ENCODE results near the gene SLC45A2.

Gene SLC45A2

GRCh38 chr5:34007201-34007620, 22.7 kb upstream of the SLC45A2 start:
- DNase-seq: no peak

GRCh38 chr5:34005681-34006080, 21.2 kb upstream of the SLC45A2 start:
- DNase-seq: no peak

- no peak for DNase-seq
These were observed 20.7 kb upstream of the SLC45A2 start for GRCh38 chr5:34005211-34005610.

GRCh38 chr5:34003941-34004340, 19.4 kb upstream of the SLC45A2 start:
- DNase-seq: no peak

- DNase-seq: no peak
These were observed 18.3 kb upstream of the SLC45A2 start for GRCh38 chr5:34002629-34003328.

- peak; percentile 79 for DNase-seq
These were observed 16.8 kb upstream of the SLC45A2 start for GRCh38 chr5:34001241-34001841.

GRCh38 chr5:33999978-34000377, 15.5 kb upstream of the SLC45A2 start:
- no peak for DNase-seq

- peak; percentile 42 for DNase-seq
These were observed 13.0 kb upstream of the SLC45A2 start for GRCh38 chr5:33997331-33997983.

GRCh38 chr5:33995865-33996264, 11.4 kb upstream of the SLC45A2 start:
- DNase-seq: no peak

- peak; percentile 25 for DNase-seq
These were observed 10.4 kb upstream of the SLC45A2 start for GRCh38 chr5:33994845-33995244.

GRCh38 chr5:33992864-33993263, 8.4 kb upstream of the SLC45A2 start:
- DNase-seq: no peak

GRCh38 chr5:33985447-33985846, 954 bp upstream of the SLC45A2 start:
- no peak for DNase-seq

- DNase-seq: no peak
These were observed 315 bp downstream of the SLC45A2 start for GRCh38 chr5:33984178-33984577.

GRCh38 chr5:33981408-33982162, 2.9 kb downstream of the SLC45A2 start:
- no peak for DNase-seq

GRCh38 chr5:33980030-33980429, 4.5 kb downstream of the SLC45A2 start:
- no peak for DNase-seq

- no peak for DNase-seq
These were observed 6.2 kb downstream of the SLC45A2 start for GRCh38 chr5:33978306-33978705.

GRCh38 chr5:33976307-33976706, 8.2 kb downstream of the SLC45A2 start:
- DNase-seq: no peak

GRCh38 chr5:33975852-33976251, 8.6 kb downstream of the SLC45A2 start:
- no peak for DNase-seq

GRCh38 chr5:33973271-33973670, 11.2 kb downstream of the SLC45A2 start:
- DNase-seq: no peak

GRCh38 chr5:33969572-33970452, 14.7 kb downstream of the SLC45A2 start:
- no peak for DNase-seq

- no peak for DNase-seq
These were observed 16.1 kb downstream of the SLC45A2 start for GRCh38 chr5:33968211-33969005.

GRCh38 chr5:33966805-33967204, 17.7 kb downstream of the SLC45A2 start:
- no peak for DNase-seq
